BE2C (cell line): Measurements from ENCODE around the gene LRRC8D.

ENCODE experiments used
- DNase-seq: peaks from one replicate; pipeline ENCODE4 v3.0.0-alpha.2; 2020
- H3K27me3 ChIP-seq: fragments of 250-450 bp; sonication (Bioruptor Pico); 2 replicates; pipeline ENCODE4 v1.5.1; 2020; ENCODE audit warnings: mild to moderate bottlenecking
- H3K36me3 ChIP-seq: fragments of 250-450 bp; sonication (Bioruptor Pico); 2 replicates; pipeline ENCODE4 v1.5.1; 2020; ENCODE audit warnings: mild to moderate bottlenecking
- H3K4me1 ChIP-seq: fragments of 250-450 bp; sonication (Bioruptor Pico); 2 replicates; pipeline ENCODE4 v1.5.1; 2020
- H3K4me3 ChIP-seq: 2 replicates; pipeline ENCODE4 v1.5.1; 2011; ENCODE audit warnings: low read depth, low read length
- H3K9me3 ChIP-seq: fragments of 250-450 bp; sonication (Bioruptor Pico); 2 replicates; pipeline ENCODE4 v1.5.1; 2020
- CTCF ChIP-seq: IDR thresholded peaks from 2 replicates; pipeline ENCODE4 v1.5.1; 2012; ENCODE audit warnings: mild to moderate bottlenecking, low read depth, low read length

LRRC8D gene

GRCh38 chr1:89943846-89944781 is 123.3 kb downstream of the LRRC8D start:
- H3K36me3 ChIP-seq = no peaks in the 10 kb centered on the region
- no peak for DNase-seq
- H3K9me3 ChIP-seq = no peaks in the 10 kb centered on the region
- H3K27me3 ChIP-seq = no peaks in the 10 kb centered on the region
- no peaks in the 10 kb centered on the region for H3K4me1 ChIP-seq
- no peak for TF ChIP-seq CTCF
- no peak overlapping the region for H3K4me3 ChIP-seq

GRCh38 chr1:89945852-89946476 is 125.1 kb downstream of the LRRC8D start:
- H3K4me3 ChIP-seq = no peak overlapping the region
- TF ChIP-seq CTCF = no peak
- H3K36me3 ChIP-seq = no peaks in the 10 kb centered on the region
- DNase-seq = no peak
- H3K4me1 ChIP-seq = no peaks in the 10 kb centered on the region
- no peaks in the 10 kb centered on the region for H3K27me3 ChIP-seq
- no peaks in the 10 kb centered on the region for H3K9me3 ChIP-seq

DNA sequence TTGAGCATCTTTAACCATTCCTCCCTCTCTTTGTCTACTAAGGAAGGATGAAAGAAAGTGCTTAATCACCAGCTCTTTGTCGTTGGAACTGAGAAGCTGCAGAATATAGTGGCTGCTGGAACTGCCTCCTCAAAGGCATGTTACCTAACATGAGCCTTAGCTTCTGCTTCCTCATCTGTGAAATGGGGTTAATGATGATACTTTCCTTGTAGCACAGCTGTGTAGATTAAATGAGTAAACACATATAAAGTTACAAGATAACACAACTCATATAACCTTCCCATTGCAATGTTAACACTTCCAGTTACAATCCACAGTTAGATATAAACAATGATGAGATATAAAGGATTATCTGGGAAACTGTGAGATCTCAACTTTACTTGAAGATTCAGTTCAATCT is 125.7 kb downstream of the LRRC8D start:
- no peaks in the 10 kb centered on the region for H3K9me3 ChIP-seq
- H3K4me1 ChIP-seq = no peaks in the 10 kb centered on the region
- no peak for TF ChIP-seq CTCF
- no peaks in the 10 kb centered on the region for H3K27me3 ChIP-seq
- DNase-seq = no peak
- H3K4me3 ChIP-seq = no peak overlapping the region
- H3K36me3 ChIP-seq = no peaks in the 10 kb centered on the region

DNA sequence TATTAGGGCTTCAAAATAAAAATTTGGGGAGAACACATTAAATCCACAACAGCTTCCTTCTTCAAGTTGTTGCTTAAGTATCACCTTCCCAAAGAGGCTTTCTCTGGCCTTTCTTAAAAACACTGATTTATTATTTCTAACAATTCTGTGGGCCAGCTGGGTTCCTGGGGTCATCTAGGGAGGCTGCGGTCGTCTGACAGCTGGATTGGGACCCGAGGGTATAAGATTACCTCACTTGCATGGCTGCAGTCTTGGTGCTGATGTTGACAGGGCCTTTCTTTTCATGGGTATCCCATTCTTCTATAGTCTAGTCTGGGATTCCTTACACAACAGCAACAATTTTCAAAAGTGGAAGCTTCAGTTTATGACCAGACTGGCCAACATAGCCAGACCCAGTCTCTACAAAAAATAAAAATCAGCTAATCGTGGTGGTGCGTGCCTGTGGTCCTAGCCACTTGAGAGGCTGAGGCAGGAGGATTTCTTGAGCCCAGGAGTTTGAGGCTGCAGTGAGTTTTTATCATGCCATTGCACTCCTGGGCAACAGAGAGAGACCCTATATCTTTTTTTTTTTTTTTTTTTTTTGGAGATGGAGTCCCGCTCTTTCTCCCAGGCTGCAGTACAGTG is 128.0 kb downstream of the LRRC8D start:
- no peaks in the 10 kb centered on the region for H3K27me3 ChIP-seq
- no peak overlapping the region for H3K4me3 ChIP-seq
- no peak for DNase-seq
- TF ChIP-seq CTCF = no peak
- no peaks in the 10 kb centered on the region for H3K36me3 ChIP-seq
- no peaks in the 10 kb centered on the region for H3K4me1 ChIP-seq
- no peaks in the 10 kb centered on the region for H3K9me3 ChIP-seq

- Histone ChIP-seq H3K9me3 (no peaks in the 10 kb centered on the region), H3K4me3 (no peak overlapping the region), H3K4me1 (no peaks in the 10 kb centered on the region), H3K36me3 (no peaks in the 10 kb centered on the region), H3K27me3 (no peaks in the 10 kb centered on the region)
- no peak for DNase-seq
- TF ChIP-seq CTCF = no peak
Measured at GRCh38 chr1:89949991-89950624, 129.3 kb downstream of the LRRC8D start.
